Ovary (tissue), 3 donors: Measurements from ENCODE around the gene LMAN2.

Source experiments
- POLR2A ChIP-seq: fragments of 450-650 bp; IDR thresholded peaks from one replicate; pipeline ENCODE4 v1.6.1; 2017; ENCODE audit warnings: antibody characterized with exemption, mild to moderate bottlenecking, moderate library complexity
- TF ChIP-seq, protein P1 (sequence below), 3 donors: fragments of 450-650 bp in 2 of 3; fragments of 200-600 bp in 1 of 3; IDR thresholded peaks; one replicate each; pipeline versions ENCODE4 v1.5.1 to v1.8.0; 2016 to 2022; ENCODE audit warnings: antibody characterized with exemption in 3 of 3, mild to moderate bottlenecking in 1 of 3
- donor health status: DM: no; HTN: no; CAD: no.

DNA sequence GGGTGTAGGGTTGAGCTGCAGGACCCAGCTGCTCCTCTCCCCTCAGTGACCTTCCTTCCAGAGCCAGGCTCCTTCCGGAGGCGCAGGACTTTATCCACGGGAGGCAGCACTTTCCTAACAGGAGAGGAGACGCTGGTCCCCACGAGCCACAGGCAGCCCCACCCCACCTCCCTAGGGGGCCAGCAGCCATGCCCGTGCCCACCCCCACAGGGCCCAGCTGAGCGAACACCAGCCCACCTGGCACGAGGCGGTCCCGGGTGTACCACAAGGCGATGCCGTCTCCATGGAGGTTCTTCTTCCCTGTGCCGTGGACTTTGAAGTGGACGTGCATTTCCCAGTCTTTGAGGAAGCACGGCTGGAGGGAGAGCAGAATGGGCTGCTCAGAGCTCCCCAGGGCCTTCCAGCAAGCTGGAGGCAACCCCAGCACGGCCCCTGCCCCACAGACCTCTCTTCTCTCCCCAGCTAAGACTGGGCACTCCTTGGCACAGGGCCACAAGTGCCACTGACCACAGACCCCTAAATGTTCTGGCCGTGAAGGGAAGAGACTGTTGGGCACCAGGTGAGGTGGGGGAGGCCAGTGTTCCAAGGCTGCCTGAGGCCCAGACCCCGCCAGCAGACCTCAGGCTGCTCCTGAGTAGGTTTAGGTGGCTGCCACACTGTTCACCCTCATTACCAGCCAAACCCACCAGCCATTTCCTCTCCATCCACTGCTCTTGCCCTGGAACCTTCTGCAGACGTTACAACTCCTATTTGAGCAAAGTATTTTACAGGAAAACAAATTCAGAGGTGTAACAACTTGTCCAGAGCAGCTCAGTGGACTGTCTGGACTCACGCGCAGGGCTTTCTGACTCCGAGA, 13.0 kb downstream of the LMAN2 start:
- TF ChIP-seq, protein P1, sequence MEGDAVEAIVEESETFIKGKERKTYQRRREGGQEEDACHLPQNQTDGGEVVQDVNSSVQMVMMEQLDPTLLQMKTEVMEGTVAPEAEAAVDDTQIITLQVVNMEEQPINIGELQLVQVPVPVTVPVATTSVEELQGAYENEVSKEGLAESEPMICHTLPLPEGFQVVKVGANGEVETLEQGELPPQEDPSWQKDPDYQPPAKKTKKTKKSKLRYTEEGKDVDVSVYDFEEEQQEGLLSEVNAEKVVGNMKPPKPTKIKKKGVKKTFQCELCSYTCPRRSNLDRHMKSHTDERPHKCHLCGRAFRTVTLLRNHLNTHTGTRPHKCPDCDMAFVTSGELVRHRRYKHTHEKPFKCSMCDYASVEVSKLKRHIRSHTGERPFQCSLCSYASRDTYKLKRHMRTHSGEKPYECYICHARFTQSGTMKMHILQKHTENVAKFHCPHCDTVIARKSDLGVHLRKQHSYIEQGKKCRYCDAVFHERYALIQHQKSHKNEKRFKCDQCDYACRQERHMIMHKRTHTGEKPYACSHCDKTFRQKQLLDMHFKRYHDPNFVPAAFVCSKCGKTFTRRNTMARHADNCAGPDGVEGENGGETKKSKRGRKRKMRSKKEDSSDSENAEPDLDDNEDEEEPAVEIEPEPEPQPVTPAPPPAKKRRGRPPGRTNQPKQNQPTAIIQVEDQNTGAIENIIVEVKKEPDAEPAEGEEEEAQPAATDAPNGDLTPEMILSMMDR (IDR thresholded peaks at IDR 0.05), result no peak
- TF ChIP-seq POLR2A, result no peak
